ENCODE data around the gene CCDC150.
A peak's percentile ranks its signal among the peaks of the same experiment; 100 is the strongest.
"Not testable (repeated sequence)": the region's sequence is repeated elsewhere in the genome, so short reads cannot be mapped to it uniquely, and the experiment has no call there.

The CCDC150 gene

GRCh38 chr2:196604196-196604595 is 35.3 kb upstream of the CCDC150 start:
- Histone ChIP-seq H3K27me3 (ENCODE audit: control insufficient read depth, insufficient read depth, low read length) (no peaks in the 10 kb centered on the region), H3K4me3 (ENCODE audit: low read length) (no peak overlapping the region), H3K36me3 (ENCODE audit: control insufficient read depth, insufficient read depth, low read length) (no peaks in the 10 kb centered on the region), H3K27ac (ENCODE audit: low read depth, low read length) (no peak overlapping the region), H3K4me1 (ENCODE audit: control insufficient read depth, insufficient read depth, low read length) (no peaks in the 10 kb centered on the region), H3K9ac (ENCODE audit: low read length) (no peak overlapping the region)

GRCh38 chr2:196606516-196606915 is 33.0 kb upstream of the CCDC150 start:
- Histone ChIP-seq H3K4me1 (ENCODE audit: control insufficient read depth, insufficient read depth, low read length) (no peaks in the 10 kb centered on the region), H3K27me3 (ENCODE audit: control insufficient read depth, insufficient read depth, low read length) (no peaks in the 10 kb centered on the region), H3K36me3 (ENCODE audit: control insufficient read depth, insufficient read depth, low read length) (no peaks in the 10 kb centered on the region), H3K27ac (ENCODE audit: low read depth, low read length) (no peak overlapping the region), H3K9ac (ENCODE audit: low read length) (no peak overlapping the region), H3K4me3 (ENCODE audit: low read length) (no peak overlapping the region)

- H3K27ac ChIP-seq (ENCODE audit: low read depth, low read length): no peak overlapping the region
- H3K9ac ChIP-seq (ENCODE audit: low read length): no peak overlapping the region
- H3K4me3 ChIP-seq (ENCODE audit: low read length): no peak overlapping the region
- no peaks in the 10 kb centered on the region for H3K27me3 ChIP-seq (ENCODE audit: control insufficient read depth, insufficient read depth, low read length)
- H3K4me1 ChIP-seq (ENCODE audit: control insufficient read depth, insufficient read depth, low read length): no peaks in the 10 kb centered on the region
- H3K36me3 ChIP-seq (ENCODE audit: control insufficient read depth, insufficient read depth, low read length): no peaks in the 10 kb centered on the region
Observed at GRCh38 chr2:196607073-196607472, 32.4 kb upstream of the CCDC150 start.

GRCh38 chr2:196607896-196608295 is 31.6 kb upstream of the CCDC150 start:
- H3K27me3 ChIP-seq (ENCODE audit: control insufficient read depth, insufficient read depth, low read length); H3K36me3 ChIP-seq (ENCODE audit: control insufficient read depth, insufficient read depth, low read length); H3K4me3 ChIP-seq (ENCODE audit: low read length); H3K4me1 ChIP-seq (ENCODE audit: control insufficient read depth, insufficient read depth, low read length); H3K27ac ChIP-seq (ENCODE audit: low read depth, low read length); H3K9ac ChIP-seq (ENCODE audit: low read length): not testable (repeated sequence)

GRCh38 chr2:196609806-196610205 is 29.7 kb upstream of the CCDC150 start:
- Histone ChIP-seq H3K27ac (ENCODE audit: low read depth, low read length) (no peak overlapping the region), H3K4me1 (ENCODE audit: control insufficient read depth, insufficient read depth, low read length) (no peaks in the 10 kb centered on the region), H3K27me3 (ENCODE audit: control insufficient read depth, insufficient read depth, low read length) (no peaks in the 10 kb centered on the region), H3K36me3 (ENCODE audit: control insufficient read depth, insufficient read depth, low read length) (no peaks in the 10 kb centered on the region), H3K9ac (ENCODE audit: low read length) (no peak overlapping the region), H3K4me3 (ENCODE audit: low read length) (no peak overlapping the region)

GRCh38 chr2:196610796-196611195 is 28.7 kb upstream of the CCDC150 start:
- Histone ChIP-seq H3K9ac (ENCODE audit: low read length) (no peak overlapping the region), H3K4me3 (ENCODE audit: low read length) (no peak overlapping the region), H3K4me1 (ENCODE audit: control insufficient read depth, insufficient read depth, low read length) (no peaks in the 10 kb centered on the region), H3K27ac (ENCODE audit: low read depth, low read length) (no peak overlapping the region), H3K36me3 (ENCODE audit: control insufficient read depth, insufficient read depth, low read length) (no peaks in the 10 kb centered on the region), H3K27me3 (ENCODE audit: control insufficient read depth, insufficient read depth, low read length) (no peaks in the 10 kb centered on the region)

- no peaks in the 10 kb centered on the region for H3K27me3 ChIP-seq (ENCODE audit: control insufficient read depth, insufficient read depth, low read length)
- H3K27ac ChIP-seq (ENCODE audit: low read depth, low read length): no peak overlapping the region
Observed at GRCh38 chr2:196613302-196613701, 26.2 kb upstream of the CCDC150 start.

GRCh38 chr2:196617430-196617829 is 22.1 kb upstream of the CCDC150 start:
- no peak overlapping the region for H3K4me3 ChIP-seq (ENCODE audit: low read length)
- no peaks in the 10 kb centered on the region for H3K27me3 ChIP-seq (ENCODE audit: control insufficient read depth, insufficient read depth, low read length)
- H3K27ac ChIP-seq (ENCODE audit: low read depth, low read length): no peak overlapping the region
- no peaks in the 10 kb centered on the region for H3K4me1 ChIP-seq (ENCODE audit: control insufficient read depth, insufficient read depth, low read length)
- H3K9ac ChIP-seq (ENCODE audit: low read length): no peak overlapping the region
- no peaks in the 10 kb centered on the region for H3K36me3 ChIP-seq (ENCODE audit: control insufficient read depth, insufficient read depth, low read length)

More at GRCh38 chr2:196613302-196613701, 26.2 kb upstream of the CCDC150 start:
- no peaks in the 10 kb centered on the region for H3K36me3 ChIP-seq (ENCODE audit: control insufficient read depth, insufficient read depth, low read length)
- no peak overlapping the region for H3K4me3 ChIP-seq (ENCODE audit: low read length)
- H3K4me1 ChIP-seq (ENCODE audit: control insufficient read depth, insufficient read depth, low read length): no peaks in the 10 kb centered on the region
- no peak overlapping the region for H3K9ac ChIP-seq (ENCODE audit: low read length)

GRCh38 chr2:196618661-196619060 is 20.9 kb upstream of the CCDC150 start:
- no peaks in the 10 kb centered on the region for H3K27me3 ChIP-seq (ENCODE audit: control insufficient read depth, insufficient read depth, low read length)
- no peaks in the 10 kb centered on the region for H3K4me1 ChIP-seq (ENCODE audit: control insufficient read depth, insufficient read depth, low read length)
- no peak overlapping the region for H3K27ac ChIP-seq (ENCODE audit: low read depth, low read length)
- H3K36me3 ChIP-seq (ENCODE audit: control insufficient read depth, insufficient read depth, low read length): no peaks in the 10 kb centered on the region
- no peak overlapping the region for H3K4me3 ChIP-seq (ENCODE audit: low read length)
- no peak overlapping the region for H3K9ac ChIP-seq (ENCODE audit: low read length)

GRCh38 chr2:196630531-196630930 is 9.0 kb upstream of the CCDC150 start:
- Histone ChIP-seq H3K9ac (ENCODE audit: low read length) (no peak overlapping the region), H3K36me3 (ENCODE audit: control insufficient read depth, insufficient read depth, low read length) (no peaks in the 10 kb centered on the region), H3K4me1 (ENCODE audit: control insufficient read depth, insufficient read depth, low read length) (no peaks in the 10 kb centered on the region), H3K4me3 (ENCODE audit: low read length) (no peak overlapping the region), H3K27me3 (ENCODE audit: control insufficient read depth, insufficient read depth, low read length) (no peaks in the 10 kb centered on the region), H3K27ac (ENCODE audit: low read depth, low read length) (no peak overlapping the region)

- Histone ChIP-seq H3K27me3 (ENCODE audit: control insufficient read depth, insufficient read depth, low read length) (no peaks in the 10 kb centered on the region), H3K27ac (ENCODE audit: low read depth, low read length) (no peak overlapping the region), H3K9ac (ENCODE audit: low read length) (no peak overlapping the region), H3K4me1 (ENCODE audit: control insufficient read depth, insufficient read depth, low read length) (no peaks in the 10 kb centered on the region), H3K4me3 (ENCODE audit: low read length) (no peak overlapping the region), H3K36me3 (ENCODE audit: control insufficient read depth, insufficient read depth, low read length) (no peaks in the 10 kb centered on the region)
Observed at GRCh38 chr2:196635156-196635555, 4.4 kb upstream of the CCDC150 start.

GRCh38 chr2:196638765-196639164 is 750 bp upstream of the CCDC150 start:
- Histone ChIP-seq H3K4me1 (ENCODE audit: control insufficient read depth, insufficient read depth, low read length) (no peaks in the 10 kb centered on the region), H3K36me3 (ENCODE audit: control insufficient read depth, insufficient read depth, low read length) (no peaks in the 10 kb centered on the region), H3K27me3 (ENCODE audit: control insufficient read depth, insufficient read depth, low read length) (no peaks in the 10 kb centered on the region), H3K4me3 (ENCODE audit: low read length) (peak overlapping the region; percentile 68), H3K27ac (ENCODE audit: low read depth, low read length) (no peak overlapping the region), H3K9ac (ENCODE audit: low read length) (no peak overlapping the region)

GRCh38 chr2:196640031-196640548 is 575 bp downstream of the CCDC150 start:
- Histone ChIP-seq H3K27ac (ENCODE audit: low read depth, low read length) (no peak overlapping the region), H3K4me3 (ENCODE audit: low read length) (peak overlapping the region; percentile 88), H3K36me3 (ENCODE audit: control insufficient read depth, insufficient read depth, low read length) (no peaks in the 10 kb centered on the region), H3K4me1 (ENCODE audit: control insufficient read depth, insufficient read depth, low read length) (no peaks in the 10 kb centered on the region), H3K27me3 (ENCODE audit: control insufficient read depth, insufficient read depth, low read length) (no peaks in the 10 kb centered on the region), H3K9ac (ENCODE audit: low read length) (peak overlapping the region; percentile 27)

All from rectal smooth muscle tissue (tissue), 1 donor.